Erythroblast (primary cell): ENCODE results near the gene PAWR.

Experiments
- GATA1 ChIP-seq: IDR thresholded peaks from 2 replicates; pipeline ENCODE4 v1.6.1; 2011; ENCODE audit warnings: low read depth, mild to moderate bottlenecking, control low read depth, low read length, moderate library complexity
- POLR2A ChIP-seq: IDR thresholded peaks from 2 replicates; pipeline ENCODE4 v1.6.1; 2011; ENCODE audit warnings: mild to moderate bottlenecking, low read length

DNA sequence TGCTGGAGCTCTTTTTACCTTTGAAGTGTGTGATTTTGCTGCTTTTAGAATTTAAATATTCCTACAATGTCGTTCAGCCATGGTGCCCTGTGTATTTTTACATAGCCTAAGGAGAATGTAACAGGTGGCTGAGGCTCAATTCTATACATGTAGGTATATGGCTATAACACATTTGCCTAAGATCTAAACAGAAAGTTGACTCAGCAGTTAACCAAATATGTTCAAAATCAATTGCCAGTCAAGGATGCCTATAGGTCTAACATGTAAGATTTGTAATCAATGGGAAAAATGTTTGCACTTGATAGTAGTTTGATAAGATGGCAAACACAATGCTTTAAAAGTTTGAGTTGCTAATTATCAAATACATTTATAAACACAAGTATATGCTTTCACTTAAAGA is 8.2 kb downstream of the PAWR start:
- TF ChIP-seq POLR2A (no peak), GATA1 (no peak)
